ENCODE results near the gene ANKRD28.
A peak's percentile ranks its signal among the peaks of the same experiment; 100 is the strongest.

DNA sequence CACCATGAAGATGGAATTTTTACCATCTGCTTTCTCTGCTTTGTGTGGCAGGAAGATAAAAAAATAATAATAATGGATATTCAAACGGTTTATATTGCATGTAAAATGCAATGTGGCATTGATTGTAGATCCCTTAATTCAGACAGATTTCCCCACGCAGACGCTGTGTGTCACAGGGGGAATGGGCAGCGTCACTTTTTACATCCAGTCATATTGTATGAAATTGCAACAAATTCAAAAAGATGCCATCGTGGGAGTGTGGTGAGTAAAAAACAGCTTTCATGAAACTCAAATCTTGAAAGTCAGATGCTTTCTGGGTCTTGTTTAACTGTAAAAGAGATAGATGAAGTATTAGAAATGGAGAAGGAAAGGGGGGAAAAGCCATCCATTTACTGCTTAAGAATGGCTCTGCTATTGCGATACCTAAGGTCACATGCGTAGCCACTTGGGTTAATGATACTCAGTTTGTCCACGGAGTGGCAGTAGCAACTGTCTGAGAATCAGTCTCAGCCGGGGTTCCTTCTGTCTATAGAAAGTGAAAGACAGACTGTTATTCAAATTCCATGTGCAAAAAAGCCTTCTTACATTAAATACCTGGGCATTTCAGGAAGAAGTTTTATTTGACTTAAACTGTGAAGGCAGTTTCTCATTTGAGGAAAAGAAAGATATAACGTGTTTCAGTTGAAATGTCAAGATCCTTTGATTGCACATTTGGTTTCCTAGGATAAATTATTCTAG, 167.8 kb downstream of the ANKRD28 start:
- TF ChIP-seq CTCF (IDR thresholded peaks at IDR 0.05) (peak; percentile 75 to 92 (median 84)), POLR2AphosphoS5 (IDR thresholded peaks at IDR 0.05) (no peak)
